Cerebellar nuclear complex (tissue), 1 donor: ENCODE data around the gene SCN11A.
"Not testable (repeated sequence)": the region's sequence is repeated elsewhere in the genome, so short reads cannot be mapped to it uniquely, and the experiment has no call there.

Experiments
- DNase-seq, 2 experiments: peaks; one replicate each; lab custom pipeline; 2025; lab: John Stamatoyannopoulos, UW

SCN11A gene

DNA sequence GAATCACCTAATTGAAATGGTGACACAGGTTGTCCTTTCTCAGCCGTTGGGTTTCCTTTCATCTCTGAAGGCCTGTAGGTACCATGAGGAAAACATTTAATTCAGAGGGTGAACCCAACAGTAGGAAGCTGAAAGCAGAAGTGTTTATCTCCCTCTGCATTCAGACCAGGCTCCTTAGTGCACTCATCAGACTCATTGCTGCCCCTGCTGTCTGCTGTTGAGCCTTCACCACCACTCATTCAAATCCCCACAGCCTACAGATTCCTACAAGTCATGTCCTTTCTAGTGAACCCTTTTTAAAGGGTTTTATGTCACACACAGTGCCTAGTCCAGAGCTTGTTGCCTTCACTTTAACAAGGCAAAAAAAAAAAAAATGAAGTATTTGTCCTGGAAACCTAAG, 13.5 kb upstream of the SCN11A start:
- no peak for DNase-seq

DNA sequence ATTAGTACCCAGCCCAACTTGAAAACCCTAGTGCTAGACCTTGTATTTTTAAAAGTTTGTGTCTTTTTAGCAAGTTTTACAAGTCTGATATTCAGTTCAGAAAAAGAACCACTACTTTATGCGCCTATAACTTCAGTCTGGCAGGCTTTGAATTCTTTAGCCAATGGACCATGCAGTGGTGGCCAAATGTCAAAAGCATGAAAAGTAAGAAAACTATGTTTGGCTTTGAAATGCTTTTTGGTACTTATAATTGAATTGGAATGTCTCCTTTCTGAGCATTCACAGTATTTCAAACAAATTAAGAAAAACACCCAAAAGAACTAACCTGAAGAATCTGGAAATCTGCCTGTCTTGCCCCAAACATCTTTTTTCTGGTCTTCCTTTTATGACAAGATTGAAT, 12.9 kb upstream of the SCN11A start:
- DNase-seq, result no peak

GRCh38 chr3:39063143-39063542, 11.4 kb upstream of the SCN11A start:
- no peak for DNase-seq

- DNase-seq, result no peak
Observed at GRCh38 chr3:39062180-39062579, 10.4 kb upstream of the SCN11A start.

DNA sequence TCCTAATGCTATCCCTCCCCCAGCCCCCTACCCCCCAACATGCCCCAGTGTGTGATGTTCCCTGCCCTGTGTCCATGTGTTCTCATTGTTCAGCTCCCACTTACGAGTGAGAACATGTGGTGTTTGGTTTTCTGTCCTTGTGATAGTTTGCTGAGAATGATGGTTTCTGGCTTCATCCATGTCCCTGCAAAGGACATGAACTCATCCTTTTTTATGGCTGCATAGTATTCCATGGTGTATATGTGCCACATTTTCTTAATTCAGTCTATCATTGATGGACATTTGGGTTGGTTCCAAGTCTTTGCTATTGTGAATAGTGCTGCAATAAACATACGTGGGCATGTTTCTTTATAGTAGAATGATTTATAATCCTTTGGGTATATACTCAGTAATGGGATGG, 9.5 kb upstream of the SCN11A start:
- not testable (repeated sequence) for DNase-seq

DNA sequence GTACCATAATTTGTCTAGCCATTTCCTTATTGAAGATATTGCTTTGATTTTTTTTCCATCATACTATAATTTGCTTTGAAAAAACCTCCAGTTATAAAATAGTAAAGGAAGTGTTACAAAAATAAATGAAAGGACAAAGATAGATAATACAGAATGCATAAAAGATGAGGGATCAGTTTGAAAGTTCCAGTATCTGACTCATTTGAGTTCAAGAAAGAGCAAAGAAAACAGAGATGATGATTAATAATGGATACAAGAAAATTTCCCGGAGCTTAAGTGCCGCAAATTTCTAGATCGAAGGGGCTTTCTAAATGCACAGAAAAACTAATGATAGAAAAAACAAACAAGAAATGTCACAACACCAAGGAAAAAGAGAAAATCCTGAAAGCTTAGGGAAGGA, 4.4 kb upstream of the SCN11A start:
- no peak for DNase-seq

- no peak for DNase-seq
Observed at GRCh38 chr3:39053696-39054095, 2.0 kb upstream of the SCN11A start.

GRCh38 chr3:39052583-39052982, 839 bp upstream of the SCN11A start:
- no peak for DNase-seq

GRCh38 chr3:39050029-39050428, 1.7 kb downstream of the SCN11A start:
- no peak for DNase-seq

DNA sequence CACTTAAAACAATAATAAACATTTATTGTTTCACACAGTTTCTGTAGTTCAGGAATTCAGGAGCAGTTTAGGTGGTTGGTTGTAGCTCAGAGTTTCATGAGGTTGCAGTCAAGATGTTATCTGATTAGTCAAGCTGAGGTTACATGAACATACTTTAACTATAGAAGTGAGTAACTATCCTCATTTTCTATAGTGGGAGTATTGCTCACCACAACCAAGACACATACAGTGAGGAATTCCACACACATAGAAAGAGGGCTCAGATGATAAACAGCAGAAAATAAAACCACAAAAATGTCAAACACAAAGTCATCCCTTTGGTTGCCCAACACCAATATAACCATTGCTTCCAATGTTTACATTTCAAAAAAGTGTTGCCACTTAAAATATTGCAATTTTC, 13.6 kb downstream of the SCN11A start:
- DNase-seq, result no peak

- DNase-seq, result no peak
Observed at GRCh38 chr3:39029556-39029955, 22.2 kb downstream of the SCN11A start.

- DNase-seq, result no peak
Observed at GRCh38 chr3:39028546-39028945, 23.2 kb downstream of the SCN11A start.

- DNase-seq, result no peak
Observed at GRCh38 chr3:39025222-39025970, 26.3 kb downstream of the SCN11A start.

- DNase-seq, result no peak
Observed at GRCh38 chr3:39024497-39024896, 27.2 kb downstream of the SCN11A start.

DNA sequence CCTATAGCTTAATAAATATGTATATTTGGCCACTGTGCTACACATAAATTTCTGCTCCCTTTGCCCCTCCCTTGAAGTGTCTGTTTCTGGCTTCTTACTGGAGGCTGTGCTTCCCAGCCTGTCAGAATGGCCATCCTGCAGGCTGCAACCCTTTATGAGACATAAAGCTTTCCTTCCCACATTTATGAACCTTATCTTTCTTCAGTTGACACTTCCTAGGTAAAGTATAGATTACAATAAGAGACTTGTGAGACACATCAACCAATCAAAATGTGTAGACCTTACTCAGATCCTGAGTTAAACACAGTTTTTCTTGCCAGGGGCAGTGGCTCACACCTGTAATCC, 29.5 kb downstream of the SCN11A start:
- no peak for DNase-seq

- DNase-seq, result no peak
Observed at GRCh38 chr3:39021465-39022285, 30.1 kb downstream of the SCN11A start.

GRCh38 chr3:39021029-39021428, 30.7 kb downstream of the SCN11A start:
- DNase-seq, result no peak

DNA sequence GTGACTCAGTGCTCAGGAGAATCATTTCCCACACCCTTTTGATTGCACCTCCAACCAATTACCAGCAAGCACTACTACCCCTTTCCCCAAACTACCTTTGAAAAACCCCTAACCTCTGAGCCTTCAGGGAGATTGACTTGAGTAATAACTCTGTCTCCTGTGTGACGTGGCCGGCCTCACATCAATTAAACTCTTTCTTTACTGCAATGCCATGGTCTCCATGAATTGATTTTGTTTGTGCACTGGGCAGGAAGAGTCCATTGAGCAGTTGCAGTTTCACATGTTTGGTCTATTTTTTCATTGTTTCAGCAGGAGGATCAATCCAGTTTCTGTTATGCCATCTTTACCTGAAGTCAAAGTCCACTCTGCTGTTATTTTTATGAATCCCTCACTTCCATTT, 32.4 kb downstream of the SCN11A start:
- DNase-seq, result no peak

DNA sequence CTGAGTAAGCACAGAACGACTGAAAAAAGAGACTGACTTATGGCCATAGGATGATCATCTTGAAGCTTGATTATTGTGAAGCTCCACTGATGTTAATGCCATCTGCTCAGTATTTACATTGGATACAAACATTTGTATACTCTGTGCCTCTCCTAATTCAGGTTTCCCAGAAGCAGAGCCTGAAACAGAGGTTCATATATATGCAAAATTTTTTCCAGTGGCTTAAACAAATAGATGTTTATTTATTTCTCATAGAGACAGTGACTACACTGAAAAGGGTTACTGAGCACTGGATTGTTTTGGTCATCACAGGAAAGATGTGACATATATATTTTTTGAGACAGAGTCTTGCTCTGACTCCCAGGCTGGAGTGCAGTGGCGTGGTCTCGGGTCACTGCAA, 36.3 kb downstream of the SCN11A start:
- DNase-seq, result no peak

DNA sequence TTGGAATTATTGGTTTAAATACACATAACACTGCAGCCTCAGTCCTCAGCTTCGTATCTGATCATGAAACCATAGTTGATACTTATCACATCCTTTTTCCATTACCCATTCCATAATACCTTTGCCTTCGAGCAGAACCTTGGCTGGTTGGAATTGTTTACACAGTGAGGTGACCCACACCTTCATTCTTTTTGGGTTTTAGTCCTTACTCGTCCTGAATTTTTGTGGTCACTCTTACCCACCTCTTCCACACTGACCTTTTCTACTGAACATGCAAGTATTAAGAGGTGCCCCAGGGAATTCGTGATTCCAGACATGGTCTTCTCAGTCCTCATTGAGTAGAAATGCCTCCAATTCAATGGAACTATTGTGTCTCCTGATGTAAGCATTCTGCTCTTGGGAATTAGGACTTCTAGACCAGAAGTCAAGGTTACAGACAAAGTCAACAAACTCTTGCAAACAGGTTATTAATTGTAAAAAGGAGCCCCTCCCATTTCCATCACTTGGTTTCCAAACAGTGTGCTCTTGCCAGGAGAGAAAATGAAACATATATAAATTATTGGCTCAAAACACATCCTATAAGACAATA, 37.7 kb downstream of the SCN11A start:
- DNase-seq, result no peak

- DNase-seq, result no peak
Observed at GRCh38 chr3:39013289-39013688, 38.5 kb downstream of the SCN11A start.

GRCh38 chr3:39011191-39011736, 40.5 kb downstream of the SCN11A start:
- no peak for DNase-seq

- no peak for DNase-seq
Observed at GRCh38 chr3:39005295-39005694, 46.4 kb downstream of the SCN11A start.
